A549 (cell line): Measurements from ENCODE around the gene ZNF681. TPM values are rescaled to one million over a fixed set of nuclear protein-coding genes. Genes with fewer than 3 reads are reported as not detected.

Source experiments
- ATAC-seq, 2 experiments: fragments of 200-7000 bp in 1 of 2; fragments of >200 bp in 1 of 2; cut with Nextera tagmentation in 1 of 2; cut with Tn5 transposase in 1 of 2; 3 replicates each; pipeline versions ENCODE4 v1.8.0 to v1.9.1; 2018 to 2020; ENCODE audit warnings: mild to moderate bottlenecking in 1 of 2, moderate library complexity in 1 of 2
- CTCF ChIA-PET: fragments of 300-600 bp; sonication (Branson Sonifier 250); formaldehyde crosslinking; extraction: SDS; loops from one replicate; lab custom pipeline; 2021; ENCODE audit warnings: antibody characterized with exemption, inconsistent platforms; lab: Yijun Ruan, JAX
- POLR2A ChIA-PET: fragments of 350-600 bp; formaldehyde crosslinking; extraction: SDS; loops from one replicate; lab custom pipeline; 2021; ENCODE audit warnings: antibody characterized with exemption, inconsistent platforms; lab: Yijun Ruan, JAX
- DNase-seq, 2 experiments: peaks; one replicate each; pipeline versions ENCODE4 v3.0.0 to v3.0.0-alpha.2; 2011 to 2016; ENCODE audit warnings: low read depth in 1 of 2, low spot score in 1 of 2
- FAIRE-seq: peaks from 2 replicates; lab custom pipeline; 2011; peaks lifted over from hg19 to GRCh38; lab: Jason Lieb, UNC
- H3K27ac ChIP-seq, 2 experiments: fragments of >200 bp; sonication (Bioruptor Twin); formaldehyde crosslinking; 3 replicates each; pipeline ENCODE4 v1.5.1; 2016 to 2017
- H3K4me1 ChIP-seq: fragments of >200 bp; sonication (Bioruptor Twin); formaldehyde crosslinking; 3 replicates; pipeline ENCODE4 v1.6.1; 2016
- H3K4me2 ChIP-seq: fragments of >200 bp; sonication (Bioruptor Twin); formaldehyde crosslinking; 3 replicates; pipeline ENCODE4 v1.6.1; 2016
- H3K4me3 ChIP-seq: fragments of >200 bp; sonication (Bioruptor Twin); formaldehyde crosslinking; 3 replicates; pipeline ENCODE4 v1.5.1; 2016
- H3K9me3 ChIP-seq: fragments of >200 bp; sonication (Bioruptor Twin); formaldehyde crosslinking; 3 replicates; pipeline ENCODE4 v1.6.1; 2016
- BCL3 ChIP-seq: fragments of >200 bp; sonication (Bioruptor Twin); formaldehyde crosslinking; IDR thresholded peaks from 3 replicates; pipeline ENCODE4 v1.6.1; 2016
- CBX2 ChIP-seq: fragments of 200-600 bp; sonication (generic); IDR thresholded peaks from 2 replicates; pipeline ENCODE4 v1.6.1; 2016; ENCODE audit warnings: low read depth, mild to moderate bottlenecking, borderline replicate concordance
- CBX8 ChIP-seq: fragments of 200-600 bp; sonication (generic); IDR thresholded peaks from 2 replicates; pipeline ENCODE4 v1.6.1; 2016
- CEBPB ChIP-seq, 2 experiments: fragments of >200 bp in 1 of 2; sonication (Bioruptor Twin) in 1 of 2; formaldehyde crosslinking in 1 of 2; IDR thresholded peaks; 2 replicates each; pipeline ENCODE4 v1.6.1; 2012 to 2016
- CHD2 ChIP-seq: fragments of 150-350 bp; IDR thresholded peaks from 2 replicates; pipeline ENCODE4 v1.6.1; 2014; ENCODE audit warnings: low read length; ENCODE audit not compliant: partially characterized antibody
- CTCF ChIP-seq: fragments of >200 bp; sonication (Bioruptor Twin); formaldehyde crosslinking; IDR thresholded peaks from 3 replicates; pipeline ENCODE4 v1.5.1; 2016
- EHF ChIP-seq: fragments of 250-450 bp; sonication (Bioruptor Pico); IDR thresholded peaks from 2 replicates; pipeline ENCODE4 v1.5.0; 2020; ENCODE audit warnings: mild to moderate bottlenecking
- EHMT2 ChIP-seq: fragments of 200-600 bp; sonication (generic); IDR thresholded peaks from 2 replicates; pipeline ENCODE4 v1.6.1; 2016; ENCODE audit warnings: antibody characterized with exemption, low read depth, mild to moderate bottlenecking, moderate library complexity
- ESRRA ChIP-seq: fragments of 150-350 bp; IDR thresholded peaks from 2 replicates; pipeline ENCODE4 v1.6.1; 2014; ENCODE audit warnings: mild to moderate bottlenecking, low read length, borderline replicate concordance
- HES2 ChIP-seq: fragments of >200 bp; sonication (Bioruptor Twin); formaldehyde crosslinking; IDR thresholded peaks from 2 replicates; pipeline ENCODE4 v1.6.1; 2016
- HEYL ChIP-seq: fragments of 250-450 bp; sonication (Bioruptor Pico); IDR thresholded peaks from 2 replicates; pipeline ENCODE4 v1.8.0; 2021; ENCODE audit warnings: mild to moderate bottlenecking, moderate library complexity
- HMGXB4 ChIP-seq: fragments of 250-450 bp; sonication (Bioruptor Pico); IDR thresholded peaks from 2 replicates; pipeline ENCODE4 v1.5.0; 2021; ENCODE audit warnings: mild to moderate bottlenecking, moderate library complexity, borderline replicate concordance
- HOXA7 ChIP-seq: fragments of 250-450 bp; sonication (Bioruptor Pico); IDR thresholded peaks from 2 replicates; pipeline ENCODE4 v1.5.0; 2020; ENCODE audit warnings: mild to moderate bottlenecking, moderate library complexity
- JUNB ChIP-seq: fragments of >200 bp; sonication (Bioruptor Twin); formaldehyde crosslinking; IDR thresholded peaks from 2 replicates; pipeline ENCODE4 v1.6.1; 2016
- KDM5A ChIP-seq: fragments of 200-600 bp; sonication (generic); IDR thresholded peaks from 2 replicates; pipeline ENCODE4 v1.6.1; 2016; ENCODE audit warnings: antibody characterized with exemption, mild to moderate bottlenecking
- MAZ ChIP-seq: fragments of 150-350 bp; IDR thresholded peaks from 2 replicates; pipeline ENCODE4 v1.6.1; 2014; ENCODE audit warnings: antibody characterized with exemption, low read depth, low read length, borderline replicate concordance
- NFE2L2 ChIP-seq: fragments of 150-350 bp; conservative IDR thresholded peaks from 2 replicates; pipeline ENCODE4 v1.6.1; 2014; ENCODE audit warnings: low read length
- PBX3 ChIP-seq: IDR thresholded peaks from 2 replicates; pipeline ENCODE4 v1.6.1; 2012
- RAD21 ChIP-seq, 2 experiments: fragments of >200 bp in 1 of 2; sonication (Bioruptor Twin) in 1 of 2; formaldehyde crosslinking in 1 of 2; IDR thresholded peaks in 1 of 2; conservative IDR thresholded peaks in 1 of 2; 2 replicates in 1 of 2; 3 replicates in 1 of 2; pipeline ENCODE4 v1.6.1; 2012 to 2018; ENCODE audit warnings: inconsistent platforms in 1 of 2
- RCOR1 ChIP-seq: fragments of 150-350 bp; IDR thresholded peaks from 2 replicates; pipeline ENCODE4 v1.6.1; 2014; ENCODE audit warnings: antibody characterized with exemption, low read length, low read depth
- RFX5 ChIP-seq: fragments of 450-650 bp; IDR thresholded peaks from 2 replicates; pipeline ENCODE4 v1.7.1; 2014; ENCODE audit warnings: antibody characterized with exemption, mild to moderate bottlenecking, moderate library complexity
- SMC3 ChIP-seq: fragments of >200 bp; sonication (Bioruptor Twin); formaldehyde crosslinking; IDR thresholded peaks from 3 replicates; pipeline ENCODE4 v1.6.1; 2018; ENCODE audit warnings: inconsistent platforms
- TP53 ChIP-seq: fragments of 250-450 bp; sonication (Bioruptor Pico); IDR thresholded peaks from 2 replicates; pipeline ENCODE4 v1.5.0; 2021; ENCODE audit warnings: mild to moderate bottlenecking, moderate library complexity
- ZNF302 ChIP-seq: fragments of 250-450 bp; sonication (Bioruptor Pico); IDR thresholded peaks from 2 replicates; pipeline ENCODE4 v1.9.0; 2021; ENCODE audit warnings: inconsistent platforms, mild to moderate bottlenecking, moderate library complexity
- ZSCAN20 ChIP-seq: fragments of 250-450 bp; sonication (Bioruptor Pico); IDR thresholded peaks from 2 replicates; pipeline ENCODE4 v1.8.0; 2022; ENCODE audit warnings: mild to moderate bottlenecking, moderate library complexity
- WGBS: methylation state at CpG from one replicate; pipeline ENCODE4 v1.1.6; 2017; ENCODE audit errors: missing lambda C conversion rate; 5-methylcytosine and 5-hydroxymethylcytosine counted together
- polyA plus RNA-seq, 4 experiments: library from polyadenylated mRNA; depleted of rRNA in 3 of 4; stranded (reverse); fragments of >200 nt; fragmentation: RNase III in 1 of 4; extraction: RNeasy Plus Mini Kit Qiagen cat#74134 plus additional on column Dnase treatment in 1 of 4; gene quantifications; 2 replicates in 3 of 4; 3 replicates in 1 of 4; pipeline ENCODE4 v1.2.3, GENCODE V29; 2011 to 2017

ZNF681 gene
- polyA plus RNA-seq, 2 of the 4 experiments (the other 2 are of a cell fraction), result 0.01 to 0.03 TPM

- no peak overlapping the region for H3K4me3 ChIP-seq
- no peaks in the 10 kb centered on the region for H3K4me1 ChIP-seq
- no peak for DNase-seq
- TF ChIP-seq ZSCAN20 (CRISPR knock-in tag) (no peak), TP53 (no peak), RCOR1 (no peak), JUNB (no peak), CBX8 (no peak), SMC3 (no peak), EHMT2 (no peak), CHD2 (no peak)
- CTCF ChIA-PET, result no interaction called here
- FAIRE-seq, result no peak
- H3K9me3 ChIP-seq, result peaks cover 9% of the 10 kb centered on the region; the same call in 2 of the 3 replicates
- no peak for ATAC-seq
- POLR2A ChIA-PET, result no interaction called here
- no peak overlapping the region for H3K27ac ChIP-seq
- no peak overlapping the region for H3K4me2 ChIP-seq
These were observed 42.2 kb upstream of the ZNF681 start for GRCh38 chr19:23800868-23801267.

GRCh38 chr19:23800271-23800670, 41.6 kb upstream of the ZNF681 start:
- Histone ChIP-seq H3K4me2 (no peak overlapping the region), H3K4me3 (no peak overlapping the region), H3K9me3 (peaks cover 10% of the 10 kb centered on the region), H3K27ac (no peak overlapping the region), H3K4me1 (no peaks in the 10 kb centered on the region)
- CTCF ChIA-PET, result no interaction called here
- FAIRE-seq (no peak), DNase-seq (no peak), ATAC-seq (no peak)
- POLR2A ChIA-PET, result no interaction called here
- 24% methylated on average over 3 of the region's 3 CpGs for WGBS
- no peak for TF ChIP-seq BCL3
- TF ChIP-seq HMGXB4, result no peak
- no peak for TF ChIP-seq CTCF
- no peak for TF ChIP-seq CEBPB (IDR thresholded peaks at IDR 0.05)
- no peak for TF ChIP-seq TP53
- no peak for TF ChIP-seq EHF (CRISPR knock-in tag)
- TF ChIP-seq HES2, result no peak
- no peak for TF ChIP-seq RAD21 (conservative IDR thresholded peaks at IDR 0.05 in 1 of 2, IDR thresholded peaks at IDR 0.05 in 1 of 2)
- no peak for TF ChIP-seq CBX2
- no peak for TF ChIP-seq PBX3
- no peak for TF ChIP-seq NFE2L2
- TF ChIP-seq MAZ, result no peak
- TF ChIP-seq ZNF302 (CRISPR knock-in tag), result no peak
- TF ChIP-seq HEYL, result no peak
- TF ChIP-seq KDM5A, result no peak
- no peak for TF ChIP-seq RFX5
- no peak for TF ChIP-seq ESRRA
- no peak for TF ChIP-seq HOXA7 (CRISPR knock-in tag)
